Right ventricle myocardium inferior (tissue), 1 donor: ENCODE data around the gene RAD51B. TPM values are rescaled to one million over a fixed set of nuclear protein-coding genes. Genes with fewer than 3 reads are reported as not detected.
"Not testable (repeated sequence)": the region's sequence is repeated elsewhere in the genome, so short reads cannot be mapped to it uniquely, and the experiment has no call there.

Source experiments
- ATAC-seq: fragments of 200-7000 bp; cut with Tn5 transposase; one replicate; pipeline ENCODE4 v1.9.1; 2020; ENCODE audit warnings: mild to moderate bottlenecking, moderate library complexity
- DNase-seq: peaks from one replicate; pipeline ENCODE4 v3.0.0; 2021; ENCODE audit errors: missing footprints
- intact Hi-C: fragments of 100-400 bp; cut with DNase I; formaldehyde crosslinking; loops from one replicate; pipeline ENCODE4 v1.11.0; 2022
- total RNA-seq: library from RNA; stranded (reverse); fragmentation: NEBNext Ultra II Directional; extraction: Animal tissue kit (Norgen Biotek cat#: 25700); gene quantifications from one replicate; pipeline ENCODE4 v1.2.1, GENCODE V29; 2021
- donor health status: DM: no; HTN: yes; CAD: no; lungs with severe emphysema.

RAD51B gene
- total RNA-seq, 1 donor from 2014 or later: 4.1 TPM

- DNase-seq (no peak), ATAC-seq (peak; percentile 57)
- intact Hi-C loops: no loop called here
These were observed 144.6 kb downstream of the RAD51B start for GRCh38 chr14:67963960-67964812.

- ATAC-seq (peak; percentile 23), DNase-seq (no peak)
- intact Hi-C loops: no loop called here
These were observed 146.1 kb downstream of the RAD51B start for GRCh38 chr14:67965696-67966095.

DNA sequence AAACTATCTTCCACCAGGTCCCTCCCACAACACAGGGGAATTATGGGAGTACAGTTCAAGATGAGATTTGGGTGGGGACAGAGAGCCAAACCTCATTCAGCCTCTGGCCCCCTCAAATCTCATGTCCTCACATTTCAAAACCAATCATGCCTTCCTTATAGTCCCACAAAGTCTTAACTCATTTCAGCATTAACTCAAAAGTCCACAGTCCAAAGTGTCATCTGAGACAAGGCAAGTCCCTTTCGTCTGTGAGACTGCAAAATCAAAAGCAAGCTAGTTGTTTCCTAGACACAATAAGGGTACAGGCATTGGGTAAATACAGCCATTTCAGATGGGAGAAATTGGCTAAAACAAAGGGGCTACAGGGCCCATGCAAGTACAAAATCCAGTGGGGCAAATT is 147.6 kb downstream of the RAD51B start:
- intact Hi-C loops: no loop called here
- ATAC-seq (no peak), DNase-seq (no peak)

DNA sequence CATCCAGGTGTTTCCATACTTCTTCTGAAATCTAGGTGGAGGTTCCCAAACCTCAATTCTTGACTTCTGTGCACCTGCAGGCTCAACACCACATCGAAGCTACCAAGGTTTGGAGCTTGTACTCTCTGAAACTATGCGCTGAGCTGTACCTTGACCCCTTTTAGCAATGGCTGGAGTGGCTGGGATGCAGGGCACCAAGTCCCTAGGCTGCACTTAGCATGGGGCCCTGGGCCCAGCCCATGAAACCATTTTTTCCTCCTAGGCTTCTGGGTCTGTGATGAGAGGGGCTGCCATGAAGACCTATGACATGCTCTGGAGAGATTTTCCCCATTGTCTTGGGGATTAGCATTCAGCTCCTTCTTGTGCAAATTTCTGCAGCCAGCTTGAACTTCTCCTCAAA is 148.4 kb downstream of the RAD51B start:
- ATAC-seq, DNase-seq, intact Hi-C loops: not testable (repeated sequence)

GRCh38 chr14:67970923-67971322 is 151.3 kb downstream of the RAD51B start:
- ATAC-seq (no peak), DNase-seq (no peak)
- intact Hi-C loops: no loop called here

GRCh38 chr14:67971627-67972625 is 152.3 kb downstream of the RAD51B start:
- intact Hi-C loops: no loop called here
- DNase-seq (no peak), ATAC-seq (no peak)

- intact Hi-C loops: no loop called here
- no peak for DNase-seq
- ATAC-seq: no peak
These were observed 153.9 kb downstream of the RAD51B start for GRCh38 chr14:67973436-67973835.

- no peak for ATAC-seq
- intact Hi-C loops: no loop called here
- DNase-seq: no peak
These were observed 155.9 kb downstream of the RAD51B start for GRCh38 chr14:67975470-67975869.

DNA sequence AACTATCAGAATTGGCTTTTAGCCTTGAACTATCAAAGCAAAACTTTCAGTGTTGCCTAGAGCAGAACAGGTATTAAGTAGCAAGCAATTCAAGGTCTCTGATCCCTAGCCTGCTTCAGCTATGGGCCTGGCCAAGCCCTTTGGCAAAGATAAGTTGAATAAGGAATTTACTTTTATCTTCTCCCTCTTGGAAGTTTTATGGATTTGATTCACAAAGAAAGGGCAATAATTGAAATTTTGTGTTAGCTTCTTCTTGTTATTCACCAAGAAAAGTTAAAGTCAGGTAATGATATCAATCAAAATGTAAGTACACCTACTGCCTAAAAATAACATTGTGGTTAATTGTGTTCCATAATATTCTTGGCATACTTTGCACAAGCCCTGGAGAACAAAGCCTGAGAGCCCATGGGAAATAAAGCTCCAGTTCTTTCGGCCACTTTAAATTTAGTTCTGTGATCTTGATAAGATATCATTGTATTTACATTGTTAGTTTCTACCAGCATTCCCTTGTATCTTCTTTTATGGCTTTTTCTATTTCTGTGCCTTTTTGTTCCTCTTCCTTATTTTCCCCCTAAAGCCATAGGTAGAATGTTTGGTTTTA is 158.0 kb downstream of the RAD51B start:
- intact Hi-C loops: no loop called here
- no peak for ATAC-seq
- no peak for DNase-seq

DNA sequence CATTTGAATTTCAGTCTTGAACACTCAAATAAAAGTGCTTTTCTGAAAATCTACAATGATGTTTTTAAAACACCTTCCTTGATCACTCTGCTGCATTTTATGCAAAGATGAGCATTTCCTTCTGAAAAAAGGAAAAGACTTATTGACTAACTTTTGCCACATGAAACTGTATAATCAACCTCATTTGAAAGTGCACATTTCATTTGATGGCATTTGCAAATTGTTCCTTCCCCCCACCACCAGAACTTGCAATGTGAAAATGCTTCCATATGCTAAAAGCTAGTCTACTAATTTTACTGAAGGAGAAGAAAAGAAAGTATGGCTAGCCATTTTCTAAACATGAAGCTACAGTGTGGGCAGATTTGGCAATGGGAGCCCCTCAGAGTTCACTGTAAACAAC is 159.2 kb downstream of the RAD51B start:
- DNase-seq (no peak), ATAC-seq (no peak)
- intact Hi-C loops: no loop called here

DNA sequence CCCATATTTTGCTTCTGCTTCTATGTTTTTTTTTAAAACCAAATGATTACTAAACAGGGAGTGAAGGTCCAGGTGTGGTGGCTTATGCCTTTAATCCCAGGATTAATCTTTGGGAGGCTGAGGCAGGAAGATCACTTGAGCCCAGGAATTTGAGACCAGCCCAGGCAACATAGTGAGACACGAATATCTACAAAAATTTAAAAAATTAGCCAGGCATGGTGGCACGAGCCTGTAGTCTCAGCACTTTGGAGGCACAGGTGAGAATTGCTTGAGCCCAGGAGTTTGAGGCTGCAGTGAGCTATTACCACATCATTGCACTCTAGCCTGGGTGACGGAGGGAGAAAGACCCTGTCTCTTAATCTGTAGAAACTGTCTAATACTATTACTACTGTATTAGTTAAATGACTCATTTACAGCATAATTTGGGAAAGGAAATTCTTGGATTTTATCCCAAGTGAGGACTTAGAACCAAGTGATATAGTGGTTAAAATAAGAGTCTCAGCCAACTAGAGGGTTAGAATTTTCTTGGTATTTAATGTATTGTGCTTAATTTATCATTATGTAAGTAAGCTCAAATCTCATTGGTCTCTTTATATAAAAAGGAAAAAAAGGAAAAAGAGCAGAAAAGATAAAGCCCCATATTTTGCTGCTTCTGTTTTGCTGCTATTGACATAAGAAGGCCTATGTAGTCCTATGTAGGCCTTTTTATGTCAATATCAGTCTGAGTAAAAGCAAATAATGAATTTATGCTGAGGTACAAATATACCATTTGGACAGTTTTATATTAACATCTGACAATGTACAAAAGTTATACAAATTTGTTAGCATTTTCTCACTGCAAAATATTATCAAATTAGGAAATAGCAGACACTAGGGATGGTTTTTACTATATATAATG is 163.4 kb downstream of the RAD51B start:
- DNase-seq (no peak), ATAC-seq (no peak)
- intact Hi-C loops: no loop called here

DNA sequence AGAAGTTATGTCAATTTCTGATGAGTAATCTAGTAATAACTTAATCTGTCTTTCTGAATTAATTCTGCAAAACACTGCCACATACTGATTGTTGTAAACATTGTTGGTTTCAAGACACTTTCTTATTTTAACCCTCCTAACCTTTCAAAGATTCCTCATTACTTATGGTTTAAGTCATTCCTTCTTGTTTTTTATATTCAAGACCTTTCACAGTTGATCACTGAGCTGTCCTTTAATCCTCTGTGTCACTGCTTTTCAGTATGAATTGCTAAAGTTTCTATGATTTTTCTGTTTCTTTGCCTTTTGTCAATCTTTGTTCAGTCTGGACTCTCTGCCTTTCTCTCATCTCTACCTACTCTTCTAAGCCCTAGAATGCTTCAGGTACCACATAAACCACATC is 164.7 kb downstream of the RAD51B start:
- DNase-seq: no peak
- ATAC-seq: no peak
- intact Hi-C loops: no loop called here

- no peak for DNase-seq
- no peak for ATAC-seq
- intact Hi-C loops: no loop called here
These were observed 166.7 kb downstream of the RAD51B start for GRCh38 chr14:67986131-67986841.

DNA sequence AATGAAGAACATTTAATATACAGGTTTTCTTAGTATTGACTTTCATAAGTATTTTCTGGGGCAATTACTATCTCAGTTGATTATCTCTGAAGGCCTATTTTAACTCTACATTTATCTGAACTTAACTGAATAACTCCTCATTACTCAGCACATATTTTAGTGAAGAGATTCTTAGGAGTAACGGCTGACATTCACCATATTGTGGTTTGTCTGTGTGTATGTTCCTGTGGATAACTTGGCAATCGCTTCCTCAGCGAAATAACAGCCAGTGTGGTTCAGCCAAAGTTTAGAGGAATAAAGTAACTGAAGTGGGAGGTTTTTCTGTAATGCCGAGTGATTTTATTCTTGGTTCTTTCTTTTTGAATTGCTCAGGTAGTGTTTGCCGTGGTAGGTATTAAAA is 168.0 kb downstream of the RAD51B start:
- no peak for DNase-seq
- intact Hi-C loops: no loop called here
- no peak for ATAC-seq

DNA sequence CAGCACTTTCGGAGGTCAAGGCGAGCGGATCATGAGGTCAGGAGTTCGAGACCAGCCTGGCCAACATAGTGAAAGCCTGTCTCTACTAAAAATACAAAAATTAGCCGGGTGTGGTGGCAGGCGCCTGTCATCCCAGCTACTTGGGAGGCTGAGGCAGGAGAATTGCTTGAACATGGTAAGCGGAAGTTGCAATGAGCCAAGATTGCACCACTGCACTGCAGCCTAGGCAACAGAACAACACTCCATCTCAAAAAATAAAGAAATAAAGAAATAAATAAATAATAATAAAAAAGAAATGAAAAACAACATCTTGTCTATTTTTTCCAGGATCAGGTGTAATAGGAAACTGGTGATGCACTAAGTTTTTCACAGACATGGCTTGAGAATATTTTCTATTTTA is 168.6 kb downstream of the RAD51B start:
- intact Hi-C loops: not testable (repeated sequence)

DNA sequence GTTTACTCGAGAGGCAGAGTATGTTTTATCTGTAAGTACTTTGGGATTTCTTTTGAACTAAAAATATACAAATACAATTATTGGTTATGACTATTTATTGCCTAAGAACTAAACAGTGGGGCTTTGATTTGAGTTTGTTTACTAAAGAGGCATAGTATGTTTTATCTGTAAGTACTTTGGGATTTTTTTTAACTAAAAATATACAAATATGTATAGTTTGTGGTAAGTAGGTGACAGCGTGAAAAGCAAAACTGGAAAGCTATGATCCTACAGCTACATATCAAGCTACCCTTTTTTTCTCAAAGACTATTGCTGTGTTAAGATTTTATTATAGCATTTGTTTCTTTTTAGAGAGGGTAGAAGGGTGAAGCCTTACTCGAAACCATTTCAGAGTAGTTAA is 171.0 kb downstream of the RAD51B start:
- intact Hi-C loops: no loop called here
- ATAC-seq: no peak
- DNase-seq: no peak

More for the DNA sequence above, 168.6 kb downstream of the RAD51B start:
- ATAC-seq: not testable (repeated sequence)
- DNase-seq: peak; percentile 55

DNA sequence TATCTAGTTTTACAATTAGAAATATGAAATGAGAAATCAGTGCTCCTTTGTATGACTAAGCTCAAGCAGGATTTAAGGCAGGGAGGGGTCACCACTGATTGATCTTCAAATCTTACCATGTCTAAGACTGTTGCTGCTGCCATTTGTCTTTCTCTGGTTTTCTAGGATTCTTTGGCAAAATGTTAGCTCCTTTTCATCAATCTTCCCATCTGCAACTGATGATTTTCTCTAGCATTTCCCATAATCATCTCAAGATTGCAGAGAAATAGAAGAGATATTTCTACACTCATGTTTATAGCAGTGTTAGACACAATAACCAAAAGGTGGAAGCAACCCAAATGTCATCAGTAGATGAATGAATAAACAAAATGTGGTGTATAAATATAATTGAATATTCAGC is 175.0 kb downstream of the RAD51B start:
- ATAC-seq: no peak
- intact Hi-C loops: no loop called here
- no peak for DNase-seq

- intact Hi-C loops: no loop called here
- DNase-seq: no peak
- no peak for ATAC-seq
These were observed 176.7 kb downstream of the RAD51B start for GRCh38 chr14:67996235-67996634.
